ENCODE data around the gene MAPK8.

MAPK8 gene

DNA sequence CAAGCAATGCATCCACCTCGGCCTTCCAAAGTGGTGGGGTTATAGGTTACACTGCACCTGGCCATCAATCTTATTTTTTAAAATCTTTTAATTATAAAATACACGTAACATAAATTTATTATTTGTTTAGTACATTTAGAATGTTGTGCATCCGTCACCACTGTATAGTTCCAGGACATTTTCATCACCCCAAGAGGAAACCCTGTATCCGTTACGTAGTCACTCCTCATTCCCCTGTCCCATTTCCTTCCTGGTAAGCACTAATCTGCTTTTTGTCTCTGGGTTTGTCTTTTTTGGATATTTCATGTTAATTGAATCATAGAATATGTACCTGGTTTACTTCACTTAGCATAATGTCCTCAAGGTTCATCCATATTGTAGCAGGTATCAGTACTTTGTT lies 51.2 kb downstream of the MAPK8 start:
- no peak for ATAC-seq (ENCODE audit: insufficient read depth, low read depth)
- Histone ChIP-seq H3K4me3 (ENCODE audit: low read depth in 1 of 2, low read length in 2 of 2) (no peak overlapping the region), H3K79me2 (ENCODE audit: insufficient read depth, low read length) (peaks cover 89% of the 10 kb centered on the region), H3K27ac (ENCODE audit: low read length) (no peak overlapping the region), H3K4me1 (ENCODE audit: insufficient read depth, low read length) (no peaks in the 10 kb centered on the region), H2AFZ (ENCODE audit: low read depth, low read length) (no peak overlapping the region), H3K4me2 (ENCODE audit: insufficient read depth, low read length) (no peak overlapping the region), H3K36me3 (ENCODE audit: insufficient read depth, low read length) (no peaks in the 10 kb centered on the region), H3K27me3 (ENCODE audit: insufficient read depth, low read length, poor library complexity) (no peaks in the 10 kb centered on the region), H4K20me1 (ENCODE audit: insufficient read depth, low read length) (peaks cover 41% of the 10 kb centered on the region; the same call in 1 of the 2 replicates), H3K9ac (ENCODE audit: low read depth, low read length) (no peak overlapping the region), H3K9me3 (ENCODE audit: insufficient read depth, low read length, severe bottlenecking) (peaks cover 4% of the 10 kb centered on the region)
- TF ChIP-seq, protein P1, sequence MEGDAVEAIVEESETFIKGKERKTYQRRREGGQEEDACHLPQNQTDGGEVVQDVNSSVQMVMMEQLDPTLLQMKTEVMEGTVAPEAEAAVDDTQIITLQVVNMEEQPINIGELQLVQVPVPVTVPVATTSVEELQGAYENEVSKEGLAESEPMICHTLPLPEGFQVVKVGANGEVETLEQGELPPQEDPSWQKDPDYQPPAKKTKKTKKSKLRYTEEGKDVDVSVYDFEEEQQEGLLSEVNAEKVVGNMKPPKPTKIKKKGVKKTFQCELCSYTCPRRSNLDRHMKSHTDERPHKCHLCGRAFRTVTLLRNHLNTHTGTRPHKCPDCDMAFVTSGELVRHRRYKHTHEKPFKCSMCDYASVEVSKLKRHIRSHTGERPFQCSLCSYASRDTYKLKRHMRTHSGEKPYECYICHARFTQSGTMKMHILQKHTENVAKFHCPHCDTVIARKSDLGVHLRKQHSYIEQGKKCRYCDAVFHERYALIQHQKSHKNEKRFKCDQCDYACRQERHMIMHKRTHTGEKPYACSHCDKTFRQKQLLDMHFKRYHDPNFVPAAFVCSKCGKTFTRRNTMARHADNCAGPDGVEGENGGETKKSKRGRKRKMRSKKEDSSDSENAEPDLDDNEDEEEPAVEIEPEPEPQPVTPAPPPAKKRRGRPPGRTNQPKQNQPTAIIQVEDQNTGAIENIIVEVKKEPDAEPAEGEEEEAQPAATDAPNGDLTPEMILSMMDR (IDR thresholded peaks at IDR 0.05; ENCODE audit: borderline replicate concordance, extremely low read depth, low read length, poor library complexity, severe bottlenecking): no peak
- TF ChIP-seq EZH2 (IDR thresholded peaks at IDR 0.05; ENCODE audit: borderline replicate concordance, low read depth, low read length, severe bottlenecking): no peak
- DNase-seq: no peak

DNA sequence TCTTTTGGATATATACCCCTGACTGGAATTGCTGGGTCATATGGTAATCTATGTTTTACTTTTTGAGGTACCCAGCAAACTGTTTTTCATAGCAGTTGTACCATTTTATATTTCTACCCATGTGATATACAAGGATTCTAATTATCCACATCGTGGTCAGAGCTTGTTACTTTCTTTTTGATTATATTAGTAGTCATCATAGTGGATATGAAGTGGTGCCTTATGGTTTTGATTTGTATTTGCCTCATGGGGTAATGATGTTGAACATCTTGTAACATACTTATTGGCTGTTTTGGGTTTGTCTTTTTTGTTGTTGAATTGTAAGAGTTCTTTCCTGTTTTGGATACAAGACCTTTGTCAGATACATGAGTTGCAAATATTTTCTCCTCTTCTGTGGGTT lies 51.7 kb downstream of the MAPK8 start:
- H2AFZ ChIP-seq (ENCODE audit: low read depth, low read length): no peak overlapping the region
- TF ChIP-seq EZH2 (IDR thresholded peaks at IDR 0.05; ENCODE audit: borderline replicate concordance, low read depth, low read length, severe bottlenecking): no peak
- TF ChIP-seq, protein P1 (IDR thresholded peaks at IDR 0.05; ENCODE audit: borderline replicate concordance, extremely low read depth, low read length, poor library complexity, severe bottlenecking): no peak
- DNase-seq (no peak), ATAC-seq (ENCODE audit: insufficient read depth, low read depth) (no peak)
- no peak overlapping the region for H3K4me3 ChIP-seq (ENCODE audit: low read depth in 1 of 2, low read length in 2 of 2)
- H3K27me3 ChIP-seq (ENCODE audit: insufficient read depth, low read length, poor library complexity): no peaks in the 10 kb centered on the region
- no peaks in the 10 kb centered on the region for H3K36me3 ChIP-seq (ENCODE audit: insufficient read depth, low read length)
- H3K27ac ChIP-seq (ENCODE audit: low read length): no peak overlapping the region
- peaks cover 4% of the 10 kb centered on the region for H3K9me3 ChIP-seq (ENCODE audit: insufficient read depth, low read length, severe bottlenecking)
- peaks cover 87% of the 10 kb centered on the region for H3K79me2 ChIP-seq (ENCODE audit: insufficient read depth, low read length)
- H3K4me1 ChIP-seq (ENCODE audit: insufficient read depth, low read length): no peaks in the 10 kb centered on the region
- H4K20me1 ChIP-seq (ENCODE audit: insufficient read depth, low read length): peaks cover 45% of the 10 kb centered on the region; the same call in 1 of the 2 replicates
- no peak overlapping the region for H3K4me2 ChIP-seq (ENCODE audit: insufficient read depth, low read length)
- H3K9ac ChIP-seq (ENCODE audit: low read depth, low read length): no peak overlapping the region

DNA sequence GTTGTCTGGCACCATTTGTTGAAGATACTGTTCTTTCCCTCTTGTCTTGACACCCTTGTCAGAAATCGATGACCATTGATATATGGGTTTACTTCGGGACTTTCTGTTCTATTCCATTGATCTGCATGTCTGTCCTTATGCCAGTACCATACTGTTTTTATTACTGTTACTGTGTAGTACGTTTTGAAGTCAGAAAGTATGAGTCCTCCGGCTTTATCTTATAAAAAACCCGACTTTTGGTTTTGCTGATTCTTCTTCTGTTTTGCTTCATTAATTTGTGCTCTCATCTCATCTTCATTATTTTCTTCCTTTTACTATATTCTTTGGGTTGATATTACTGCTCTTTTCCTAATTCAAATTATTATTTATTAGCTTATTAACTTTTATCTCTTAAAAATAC lies 52.4 kb downstream of the MAPK8 start:
- Histone ChIP-seq H3K4me1 (ENCODE audit: insufficient read depth, low read length) (0 out of 2 replicates have a peak, but pooled peaks cover 3% of the 10 kb centered on the region), H3K9me3 (ENCODE audit: insufficient read depth, low read length, severe bottlenecking) (peaks cover under 1% of the 10 kb centered on the region), H3K4me3 (ENCODE audit: low read depth in 1 of 2, low read length in 2 of 2) (no peak overlapping the region), H3K79me2 (ENCODE audit: insufficient read depth, low read length) (peaks cover 86% of the 10 kb centered on the region), H3K27me3 (ENCODE audit: insufficient read depth, low read length, poor library complexity) (no peaks in the 10 kb centered on the region), H3K27ac (ENCODE audit: low read length) (no peak overlapping the region), H2AFZ (ENCODE audit: low read depth, low read length) (no peak overlapping the region), H3K9ac (ENCODE audit: low read depth, low read length) (no peak overlapping the region), H3K36me3 (ENCODE audit: insufficient read depth, low read length) (no peaks in the 10 kb centered on the region), H3K4me2 (ENCODE audit: insufficient read depth, low read length) (no peak overlapping the region), H4K20me1 (ENCODE audit: insufficient read depth, low read length) (peaks cover 41% of the 10 kb centered on the region; the same call in 1 of the 2 replicates)
- TF ChIP-seq, protein P1 (IDR thresholded peaks at IDR 0.05; ENCODE audit: borderline replicate concordance, extremely low read depth, low read length, poor library complexity, severe bottlenecking): no peak
- TF ChIP-seq EZH2 (IDR thresholded peaks at IDR 0.05; ENCODE audit: borderline replicate concordance, low read depth, low read length, severe bottlenecking): no peak
- no peak for DNase-seq
- no peak for ATAC-seq (ENCODE audit: insufficient read depth, low read depth)

DNA sequence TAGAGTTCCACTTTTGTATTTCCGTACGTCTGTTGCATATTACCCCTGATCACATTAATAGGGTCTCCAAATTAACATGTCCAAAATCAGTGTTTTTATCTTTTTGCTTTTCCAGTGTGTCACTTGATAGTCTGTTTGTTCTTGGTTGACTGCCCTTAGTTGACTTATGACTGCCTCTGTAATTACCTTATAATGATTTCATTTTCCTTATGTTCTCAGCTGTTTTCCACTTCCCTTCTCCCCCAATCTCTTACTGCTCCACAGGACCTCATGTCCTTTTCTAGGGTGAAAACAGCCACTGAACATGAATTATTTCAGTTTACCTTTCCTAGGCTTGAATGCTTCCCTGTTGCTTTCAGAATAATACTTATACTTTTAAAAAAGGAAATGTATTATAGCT lies 54.7 kb downstream of the MAPK8 start:
- no peaks in the 10 kb centered on the region for H3K36me3 ChIP-seq (ENCODE audit: insufficient read depth, low read length)
- ATAC-seq (ENCODE audit: insufficient read depth, low read depth) (no peak), DNase-seq (no peak)
- TF ChIP-seq EZH2 (IDR thresholded peaks at IDR 0.05; ENCODE audit: borderline replicate concordance, low read depth, low read length, severe bottlenecking): no peak
- TF ChIP-seq, protein P1 (IDR thresholded peaks at IDR 0.05; ENCODE audit: borderline replicate concordance, extremely low read depth, low read length, poor library complexity, severe bottlenecking): no peak
- no peak overlapping the region for H3K9ac ChIP-seq (ENCODE audit: low read depth, low read length)
- no peak overlapping the region for H3K4me3 ChIP-seq (ENCODE audit: low read depth in 1 of 2, low read length in 2 of 2)
- H3K4me2 ChIP-seq (ENCODE audit: insufficient read depth, low read length): no peak overlapping the region
- H3K27ac ChIP-seq (ENCODE audit: low read length): no peak overlapping the region
- H4K20me1 ChIP-seq (ENCODE audit: insufficient read depth, low read length): peaks cover 46% of the 10 kb centered on the region; the same call in 1 of the 2 replicates
- 0 out of 2 replicates have a peak, but pooled peaks cover 8% of the 10 kb centered on the region for H3K4me1 ChIP-seq (ENCODE audit: insufficient read depth, low read length)
- H3K9me3 ChIP-seq (ENCODE audit: insufficient read depth, low read length, severe bottlenecking): no peaks in the 10 kb centered on the region
- no peaks in the 10 kb centered on the region for H3K27me3 ChIP-seq (ENCODE audit: insufficient read depth, low read length, poor library complexity)
- H3K79me2 ChIP-seq (ENCODE audit: insufficient read depth, low read length): peaks cover 88% of the 10 kb centered on the region
- no peak overlapping the region for H2AFZ ChIP-seq (ENCODE audit: low read depth, low read length)

Measured in DND-41 (cell line).